Neutrophil (primary cell): Measurements from ENCODE around the gene ABRAXAS1.

ENCODE experiments used
- H3K27ac ChIP-seq: fragments of 200-600 bp; sonication (generic); 2 replicates; pipeline ENCODE4 v1.5.1; 2016; ENCODE audit warnings: mild to moderate bottlenecking, moderate library complexity
- H3K27me3 ChIP-seq: fragments of 200-600 bp; sonication (generic); 2 replicates; pipeline ENCODE4 v1.6.0; 2016; ENCODE audit warnings: mild to moderate bottlenecking
- H3K36me3 ChIP-seq: fragments of 200-600 bp; sonication (generic); 2 replicates; pipeline ENCODE4 v1.5.1; 2017
- H3K4me1 ChIP-seq, 2 experiments: fragments of 200-600 bp in 1 of 2; sonication (generic) in 1 of 2; 1 replicate in 1 of 2; 2 replicates in 1 of 2; pipeline versions ENCODE4 v1.5.1 to v1.6.1; 2013 to 2016; ENCODE audit warnings: low read depth in 1 of 2, low read length in 1 of 2, mild to moderate bottlenecking in 1 of 2, moderate library complexity in 1 of 2; ENCODE audit not compliant: control insufficient read depth in 1 of 2, insufficient read depth in 1 of 2
- H3K4me3 ChIP-seq, 2 experiments: fragments of 200-600 bp in 1 of 2; sonication (generic) in 1 of 2; 1 replicate in 1 of 2; 2 replicates in 1 of 2; pipeline ENCODE4 v1.5.1; 2013 to 2016; ENCODE audit warnings: low read depth in 1 of 2, low read length in 1 of 2, mild to moderate bottlenecking in 1 of 2, moderate library complexity in 1 of 2
- H3K9me3 ChIP-seq: fragments of 200-600 bp; sonication (generic); 2 replicates; pipeline ENCODE4 v1.5.1; 2016
- TF ChIP-seq, protein P1 (sequence below): fragments of 200-600 bp; sonication (generic); IDR thresholded peaks from 2 replicates; pipeline ENCODE4 v1.5.1; 2016; ENCODE audit warnings: antibody characterized with exemption

Gene ABRAXAS1

DNA sequence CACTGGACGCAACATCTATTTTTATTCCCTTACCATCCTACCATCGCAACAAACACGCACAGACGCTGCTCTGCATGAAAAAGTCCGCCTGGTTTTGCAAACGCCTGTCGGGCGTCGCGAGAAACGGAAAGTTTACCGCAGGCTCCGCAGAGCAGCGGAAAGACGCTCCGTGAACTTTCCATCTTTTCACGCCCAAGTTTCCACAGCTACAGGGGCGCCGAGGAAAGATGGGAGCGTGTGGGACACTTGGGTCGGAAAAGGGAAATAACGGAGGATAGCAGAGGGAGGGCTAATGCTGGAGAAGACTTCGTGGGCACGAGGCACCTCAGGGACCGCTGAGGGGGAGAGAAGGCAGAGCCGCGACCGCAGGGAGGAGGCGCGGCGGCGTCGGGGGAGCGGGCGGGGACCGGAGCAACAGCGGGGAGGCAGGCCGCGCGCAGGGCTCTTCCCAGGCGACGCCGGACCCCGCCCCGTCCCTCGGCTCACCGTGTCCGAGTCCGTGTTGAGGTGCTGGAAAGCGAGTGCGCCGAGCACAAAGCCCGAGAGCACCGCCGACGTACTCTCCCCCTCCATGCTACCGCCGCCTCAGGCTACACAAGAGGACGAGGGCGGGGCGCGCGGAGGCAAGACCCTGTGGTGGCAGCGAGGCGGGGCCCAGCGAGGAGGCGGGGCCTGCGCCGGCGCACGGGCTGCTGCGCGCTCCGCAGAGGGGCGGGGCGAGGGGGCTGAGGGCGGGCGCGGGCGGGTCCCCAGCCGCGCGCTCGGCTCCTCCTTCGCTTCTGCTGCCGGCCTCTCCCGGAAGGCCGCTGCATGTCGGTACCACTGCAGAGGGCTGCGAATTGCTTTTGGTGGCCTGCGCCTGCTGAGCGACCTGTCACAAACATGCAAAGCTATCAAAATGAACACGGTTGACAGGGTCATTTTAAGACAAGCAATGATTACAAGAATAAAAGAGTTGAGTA is at the start of gene ABRAXAS1:
ABRAXAS1 (minus strand) TSS at position 601 of the 962 bp plus-strand sequence; CDS start at position 573, 28 bp downstream.
- peak within 1 kb of the TSS; percentile 70 to 100 for H3K4me3 ChIP-seq
- TF ChIP-seq, protein P1, sequence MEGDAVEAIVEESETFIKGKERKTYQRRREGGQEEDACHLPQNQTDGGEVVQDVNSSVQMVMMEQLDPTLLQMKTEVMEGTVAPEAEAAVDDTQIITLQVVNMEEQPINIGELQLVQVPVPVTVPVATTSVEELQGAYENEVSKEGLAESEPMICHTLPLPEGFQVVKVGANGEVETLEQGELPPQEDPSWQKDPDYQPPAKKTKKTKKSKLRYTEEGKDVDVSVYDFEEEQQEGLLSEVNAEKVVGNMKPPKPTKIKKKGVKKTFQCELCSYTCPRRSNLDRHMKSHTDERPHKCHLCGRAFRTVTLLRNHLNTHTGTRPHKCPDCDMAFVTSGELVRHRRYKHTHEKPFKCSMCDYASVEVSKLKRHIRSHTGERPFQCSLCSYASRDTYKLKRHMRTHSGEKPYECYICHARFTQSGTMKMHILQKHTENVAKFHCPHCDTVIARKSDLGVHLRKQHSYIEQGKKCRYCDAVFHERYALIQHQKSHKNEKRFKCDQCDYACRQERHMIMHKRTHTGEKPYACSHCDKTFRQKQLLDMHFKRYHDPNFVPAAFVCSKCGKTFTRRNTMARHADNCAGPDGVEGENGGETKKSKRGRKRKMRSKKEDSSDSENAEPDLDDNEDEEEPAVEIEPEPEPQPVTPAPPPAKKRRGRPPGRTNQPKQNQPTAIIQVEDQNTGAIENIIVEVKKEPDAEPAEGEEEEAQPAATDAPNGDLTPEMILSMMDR = no peak
- H3K27me3 ChIP-seq = no peaks in the 10 kb centered on the region
- H3K4me1 ChIP-seq = peaks cover 21 to 22% of the 10 kb centered on the region in 2 experiments
- H3K27ac ChIP-seq = peak within 1 kb of the TSS; percentile 95
- H3K36me3 ChIP-seq = peaks cover 3% of the 10 kb centered on the region
- H3K9me3 ChIP-seq = no peaks in the 10 kb centered on the region

DNA sequence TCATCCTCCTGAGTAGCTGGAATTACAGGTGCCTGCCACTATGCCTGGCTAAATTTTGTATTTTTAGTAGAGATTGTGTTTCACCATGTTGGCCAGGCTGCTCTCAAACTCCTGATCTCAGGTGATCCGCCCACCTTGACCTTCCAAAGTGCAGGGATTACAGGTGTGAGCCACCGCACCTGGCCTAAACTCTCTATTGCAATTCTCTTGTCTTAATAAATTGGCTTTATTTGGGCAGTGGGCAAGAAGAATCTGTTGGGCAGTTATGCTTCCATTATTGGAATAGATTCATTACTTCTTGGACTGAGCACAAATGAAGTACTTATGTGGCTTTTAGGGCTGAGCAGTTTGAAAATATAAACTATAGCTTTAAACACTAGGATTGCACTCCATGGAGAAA is 42.8 kb upstream of the ABRAXAS1 start:
- H3K27ac ChIP-seq = no peak overlapping the region
- no peak overlapping the region for H3K4me3 ChIP-seq
- TF ChIP-seq, protein P1 = no peak
- no peaks in the 10 kb centered on the region for H3K9me3 ChIP-seq
- H3K27me3 ChIP-seq = peaks cover 17% of the 10 kb centered on the region
- H3K4me1 ChIP-seq = no peaks in the 10 kb centered on the region
- no peaks in the 10 kb centered on the region for H3K36me3 ChIP-seq

DNA sequence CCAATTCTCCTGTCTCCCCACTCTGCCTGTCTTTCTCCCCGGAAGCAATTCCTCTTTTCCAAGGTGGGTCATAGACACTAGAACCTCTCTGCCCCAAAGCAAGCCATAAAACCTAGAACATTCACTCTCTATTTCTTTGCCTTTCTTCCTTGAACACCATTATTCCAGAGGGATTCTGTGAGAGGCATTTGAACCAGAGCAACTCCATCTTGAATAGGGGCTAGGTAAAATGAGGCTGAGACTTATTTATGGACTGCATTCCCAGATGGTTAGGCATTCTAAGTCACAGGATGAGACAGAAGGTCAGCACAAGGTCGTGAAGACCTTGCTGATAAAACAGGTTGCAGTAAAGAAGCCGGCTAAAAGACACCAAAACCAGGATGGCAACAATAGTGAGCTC is 37.3 kb upstream of the ABRAXAS1 start:
- no peaks in the 10 kb centered on the region for H3K36me3 ChIP-seq
- H3K4me1 ChIP-seq = no peaks in the 10 kb centered on the region
- no peak overlapping the region for H3K27ac ChIP-seq
- H3K4me3 ChIP-seq = no peak overlapping the region
- H3K9me3 ChIP-seq = no peaks in the 10 kb centered on the region
- H3K27me3 ChIP-seq = no peaks in the 10 kb centered on the region
- TF ChIP-seq, protein P1 = no peak

DNA sequence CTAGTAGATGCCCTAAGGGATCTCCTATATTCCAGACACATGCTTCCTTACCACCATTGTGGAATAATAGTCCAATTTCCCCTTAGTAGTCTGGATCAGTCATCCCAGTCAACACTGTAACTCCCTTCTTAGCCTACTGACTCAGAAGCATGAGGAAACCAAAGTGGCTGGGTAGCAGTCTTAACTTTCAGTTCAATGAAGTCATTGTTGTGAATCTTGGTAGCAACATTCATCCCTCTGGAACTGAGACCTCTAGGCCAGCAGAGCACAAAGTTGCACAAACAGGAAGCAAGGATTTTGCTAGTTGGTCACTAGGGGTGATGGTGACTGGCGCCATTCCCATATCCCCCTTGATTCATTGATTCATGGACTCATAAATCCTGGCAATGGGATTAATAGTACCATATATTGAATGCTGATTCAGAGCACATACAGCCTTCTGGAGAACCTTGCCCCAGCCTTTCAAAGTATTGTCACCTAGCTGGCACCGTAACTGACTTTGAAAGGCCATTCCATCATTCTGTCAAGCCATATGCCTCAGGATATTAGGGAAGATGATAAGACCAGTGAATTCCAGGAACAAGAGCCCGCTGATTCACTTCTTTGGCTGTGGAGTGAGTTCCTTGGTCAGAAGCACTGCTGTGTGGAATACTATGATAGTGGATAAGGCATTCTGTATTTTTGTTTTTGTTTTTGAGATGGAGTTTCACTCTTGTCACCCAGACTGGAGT is 31.3 kb upstream of the ABRAXAS1 start:
- no peak overlapping the region for H3K27ac ChIP-seq
- H3K27me3 ChIP-seq = no peaks in the 10 kb centered on the region

DNA sequence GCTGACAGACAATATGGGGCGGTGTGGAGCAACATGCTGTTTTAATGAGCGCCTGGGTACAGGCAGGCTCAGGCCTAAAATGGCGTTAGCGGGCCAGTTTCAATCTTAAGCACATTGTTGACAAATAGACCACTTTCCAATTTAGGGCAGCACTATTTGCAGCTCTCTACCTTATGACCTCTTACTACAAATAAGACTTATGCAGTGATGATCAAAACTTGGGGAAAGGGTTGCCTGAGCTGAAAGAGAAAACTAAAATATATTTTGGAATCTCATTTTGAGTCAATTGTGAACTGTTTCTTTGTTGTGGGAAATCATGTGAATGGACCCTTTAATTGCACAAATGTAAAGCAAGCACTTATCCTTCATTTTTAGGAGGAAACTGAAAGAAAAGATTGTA is 25.5 kb upstream of the ABRAXAS1 start:
- no peaks in the 10 kb centered on the region for H3K36me3 ChIP-seq
- no peak overlapping the region for H3K4me3 ChIP-seq
- H3K9me3 ChIP-seq = no peaks in the 10 kb centered on the region
- H3K4me1 ChIP-seq = no peaks in the 10 kb centered on the region
- no peak overlapping the region for H3K27ac ChIP-seq
- TF ChIP-seq, protein P1 = no peak
- no peaks in the 10 kb centered on the region for H3K27me3 ChIP-seq

More for the DNA sequence above, 31.3 kb upstream of the ABRAXAS1 start:
- no peaks in the 10 kb centered on the region for H3K4me1 ChIP-seq
- no peaks in the 10 kb centered on the region for H3K36me3 ChIP-seq
- H3K4me3 ChIP-seq = no peak overlapping the region
- H3K9me3 ChIP-seq = no peaks in the 10 kb centered on the region
- TF ChIP-seq, protein P1 = no peak
